Uterus (tissue), 2 donors: ENCODE data around the gene C17orf78.
"Not testable (repeated sequence)": the region's sequence is repeated elsewhere in the genome, so short reads cannot be mapped to it uniquely, and the experiment has no call there.

ENCODE experiments used
- POLR2A ChIP-seq, 2 donors: fragments of 450-650 bp; IDR thresholded peaks; one replicate each; pipeline ENCODE4 v1.6.1; 2016; ENCODE audit warnings: antibody characterized with exemption in 2 of 2, mild to moderate bottlenecking in 1 of 2, moderate library complexity in 1 of 2
- TF ChIP-seq, protein P1 (sequence below), 4 experiments: fragments of 200-600 bp in 2 of 4; fragments of 450-650 bp in 2 of 4; sonication (generic) in 2 of 4; IDR thresholded peaks; one replicate each; pipeline ENCODE4 v1.5.1; 2016 to 2019; ENCODE audit warnings: antibody characterized with exemption in 4 of 4, mild to moderate bottlenecking in 2 of 4, moderate library complexity in 1 of 4

DNA sequence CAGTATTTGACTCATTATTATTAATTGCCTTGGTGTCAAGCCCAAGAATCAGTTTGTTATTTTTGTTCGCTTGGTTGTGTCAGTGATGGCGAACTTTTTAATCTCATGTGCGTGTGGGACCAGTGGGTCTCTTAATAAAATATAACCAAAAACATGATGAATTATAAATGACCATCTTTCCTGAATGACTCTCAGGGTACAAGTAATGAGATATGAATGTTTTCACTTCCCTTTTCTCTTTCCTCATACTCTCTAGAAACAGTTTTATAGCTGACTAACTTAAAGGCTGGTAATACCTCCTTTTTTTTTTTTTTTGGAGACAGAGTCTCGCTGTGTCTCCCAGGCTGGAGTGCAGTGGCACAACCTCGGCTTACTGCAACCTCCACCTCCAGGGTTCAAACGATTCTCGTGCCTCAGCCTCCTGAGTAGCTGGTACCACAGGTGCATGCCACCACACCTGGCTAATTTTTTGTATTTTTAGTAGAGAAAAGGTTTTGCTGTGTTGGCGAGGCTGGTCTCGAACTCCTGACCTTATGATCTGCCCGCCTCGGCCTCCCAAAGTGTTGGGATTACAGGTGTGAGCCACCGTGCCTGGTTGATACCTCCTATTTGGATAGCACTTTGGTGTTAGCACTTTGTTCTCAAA is 65.7 kb downstream of the C17orf78 start:
- TF ChIP-seq, protein P1, sequence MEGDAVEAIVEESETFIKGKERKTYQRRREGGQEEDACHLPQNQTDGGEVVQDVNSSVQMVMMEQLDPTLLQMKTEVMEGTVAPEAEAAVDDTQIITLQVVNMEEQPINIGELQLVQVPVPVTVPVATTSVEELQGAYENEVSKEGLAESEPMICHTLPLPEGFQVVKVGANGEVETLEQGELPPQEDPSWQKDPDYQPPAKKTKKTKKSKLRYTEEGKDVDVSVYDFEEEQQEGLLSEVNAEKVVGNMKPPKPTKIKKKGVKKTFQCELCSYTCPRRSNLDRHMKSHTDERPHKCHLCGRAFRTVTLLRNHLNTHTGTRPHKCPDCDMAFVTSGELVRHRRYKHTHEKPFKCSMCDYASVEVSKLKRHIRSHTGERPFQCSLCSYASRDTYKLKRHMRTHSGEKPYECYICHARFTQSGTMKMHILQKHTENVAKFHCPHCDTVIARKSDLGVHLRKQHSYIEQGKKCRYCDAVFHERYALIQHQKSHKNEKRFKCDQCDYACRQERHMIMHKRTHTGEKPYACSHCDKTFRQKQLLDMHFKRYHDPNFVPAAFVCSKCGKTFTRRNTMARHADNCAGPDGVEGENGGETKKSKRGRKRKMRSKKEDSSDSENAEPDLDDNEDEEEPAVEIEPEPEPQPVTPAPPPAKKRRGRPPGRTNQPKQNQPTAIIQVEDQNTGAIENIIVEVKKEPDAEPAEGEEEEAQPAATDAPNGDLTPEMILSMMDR (IDR thresholded peaks at IDR 0.05): not testable (repeated sequence)
- TF ChIP-seq POLR2A (IDR thresholded peaks at IDR 0.05): not testable (repeated sequence)
